Nasal cavity respiratory epithelium epithelial cell of viscerocranial mucosa (primary cell): ENCODE measurements around the gene PSMA4. TPM values are rescaled to one million over a fixed set of nuclear protein-coding genes. Genes with fewer than 3 reads are reported as not detected.

Experiments
- total RNA-seq: library from RNA; depleted of rRNA; stranded (reverse); fragments of >200 nt; gene quantifications from 2 replicates; pipeline ENCODE4 v1.2.3, GENCODE V29; 2014

The PSMA4 gene
- 153 and 164 TPM in 2 replicates for total RNA-seq

GRCh38 chr15:78540141-78540870 is at the start of gene PSMA4:
Gene PSMA4, plus strand, starts transcription at chr15:78540444. Its CDS starts 1,484 bp downstream, at chr15:78541928.

GRCh38 chr15:78506971-78507830 is 33.0 kb upstream of the PSMA4 start, which contains the start of gene HYKK:
Gene HYKK, plus strand, starts transcription at chr15:78507577. Its CDS starts 5,512 bp downstream, at chr15:78513089.

GRCh38 chr15:78565097-78565950 is 25.1 kb downstream of the PSMA4 start, which contains the start of gene CHRNA5:
Gene CHRNA5, plus strand, starts transcription at chr15:78565520. Its CDS starts 200 bp downstream, at chr15:78565720.

Other genes with a start within 250 kb of the PSMA4 start
- gene SKIC8, start 240.8 kb upstream of the PSMA4 start, total RNA-seq, result 41.4 and 53.3 TPM in 2 replicates
- not detected in 2 replicates for gene CRABP1, start 200.1 kb upstream of the PSMA4 start, total RNA-seq
- 17.8 and 32.7 TPM in 2 replicates for gene IREB2, start 102.2 kb upstream of the PSMA4 start, total RNA-seq
- 1.4 and 2.6 TPM in 2 replicates for gene HYKK, start 32.9 kb upstream of the PSMA4 start, total RNA-seq
- 1.9 and 2.1 TPM in 2 replicates for gene CHRNA5, start 25.1 kb downstream of the PSMA4 start, total RNA-seq
- gene CHRNA3, start 80.6 kb downstream of the PSMA4 start, total RNA-seq, result not detected in 2 replicates
- under 0.01 and 0.21 TPM in 2 replicates for gene CHRNB4, start 100.8 kb downstream of the PSMA4 start, total RNA-seq